ENCODE data around the gene ACACA.

Gene ACACA

GRCh38 chr17:37067555-37068111 is 339.0 kb downstream of the ACACA start:
- DNase-seq (ENCODE audit: low spot score), result no peak

GRCh38 chr17:37066322-37067255 is 340.0 kb downstream of the ACACA start:
- no peak for DNase-seq (ENCODE audit: low spot score)

- DNase-seq (ENCODE audit: low spot score), result no peak
These were observed 340.9 kb downstream of the ACACA start for GRCh38 chr17:37065486-37066321.

- no peak for DNase-seq (ENCODE audit: low spot score)
These were observed 341.7 kb downstream of the ACACA start for GRCh38 chr17:37064956-37065355.

- no peak for DNase-seq (ENCODE audit: low spot score)
These were observed 342.4 kb downstream of the ACACA start for GRCh38 chr17:37064206-37064605.

GRCh38 chr17:37062021-37062420 is 344.6 kb downstream of the ACACA start:
- DNase-seq (ENCODE audit: low spot score), result no peak

GRCh38 chr17:37060928-37061327 is 345.7 kb downstream of the ACACA start:
- DNase-seq (ENCODE audit: low spot score), result no peak

- DNase-seq (ENCODE audit: low spot score), result no peak
These were observed 346.5 kb downstream of the ACACA start for GRCh38 chr17:37060094-37060493.

- no peak for DNase-seq (ENCODE audit: low spot score)
These were observed 347.1 kb downstream of the ACACA start for GRCh38 chr17:37059493-37059892.

GRCh38 chr17:37056622-37057021 is 350.0 kb downstream of the ACACA start:
- DNase-seq (ENCODE audit: low spot score), result no peak

GRCh38 chr17:37054894-37055293 is 351.7 kb downstream of the ACACA start:
- DNase-seq (ENCODE audit: low spot score), result no peak

GRCh38 chr17:37052450-37052849 is 354.2 kb downstream of the ACACA start:
- no peak for DNase-seq (ENCODE audit: low spot score)

GRCh38 chr17:37051833-37052232 is 354.8 kb downstream of the ACACA start:
- DNase-seq (ENCODE audit: low spot score), result no peak

GRCh38 chr17:37051381-37051780 is 355.3 kb downstream of the ACACA start:
- DNase-seq (ENCODE audit: low spot score), result no peak

GRCh38 chr17:37050920-37051319 is 355.7 kb downstream of the ACACA start:
- DNase-seq (ENCODE audit: low spot score), result no peak

- no peak for DNase-seq (ENCODE audit: low spot score)
These were observed 357.8 kb downstream of the ACACA start for GRCh38 chr17:37048811-37049210.

- peak; percentile 85 for DNase-seq (ENCODE audit: low spot score)
These were observed 359.0 kb downstream of the ACACA start for GRCh38 chr17:37047631-37048104.

- no peak for DNase-seq (ENCODE audit: low spot score)
These were observed 361.2 kb downstream of the ACACA start for GRCh38 chr17:37045351-37045922.

GRCh38 chr17:37043201-37043600 is 363.4 kb downstream of the ACACA start:
- no peak for DNase-seq (ENCODE audit: low spot score)

GRCh38 chr17:37041932-37042331 is 364.7 kb downstream of the ACACA start:
- no peak for DNase-seq (ENCODE audit: low spot score)

GRCh38 chr17:37039269-37039668 is 367.4 kb downstream of the ACACA start:
- DNase-seq (ENCODE audit: low spot score), result no peak

GRCh38 chr17:37037590-37038155 is 369.0 kb downstream of the ACACA start:
- no peak for DNase-seq (ENCODE audit: low spot score)

Data from activated CD4-positive, alpha-beta T cell treated with anti-CD3 and anti-CD28 coated beads, Interleukin-2, Interleukin-4, amounts not matched to agents 100 ng/mL and 50 ng/mL, durations not matched to agents 16 hours and 8 hours (primary cell).